NCI-H2107 treated with DMSO at 0.1 percent for 48 hours (cell line): ENCODE data around the gene GLIS1.
"Not testable (repeated sequence)": the region's sequence is repeated elsewhere in the genome, so short reads cannot be mapped to it uniquely, and the experiment has no call there.

Experiments used
- DNase-seq: peaks from one replicate; lab custom pipeline; 2025; ENCODE audit not compliant: unreplicated experiment; lab: John Stamatoyannopoulos, UW

GLIS1 gene

DNA sequence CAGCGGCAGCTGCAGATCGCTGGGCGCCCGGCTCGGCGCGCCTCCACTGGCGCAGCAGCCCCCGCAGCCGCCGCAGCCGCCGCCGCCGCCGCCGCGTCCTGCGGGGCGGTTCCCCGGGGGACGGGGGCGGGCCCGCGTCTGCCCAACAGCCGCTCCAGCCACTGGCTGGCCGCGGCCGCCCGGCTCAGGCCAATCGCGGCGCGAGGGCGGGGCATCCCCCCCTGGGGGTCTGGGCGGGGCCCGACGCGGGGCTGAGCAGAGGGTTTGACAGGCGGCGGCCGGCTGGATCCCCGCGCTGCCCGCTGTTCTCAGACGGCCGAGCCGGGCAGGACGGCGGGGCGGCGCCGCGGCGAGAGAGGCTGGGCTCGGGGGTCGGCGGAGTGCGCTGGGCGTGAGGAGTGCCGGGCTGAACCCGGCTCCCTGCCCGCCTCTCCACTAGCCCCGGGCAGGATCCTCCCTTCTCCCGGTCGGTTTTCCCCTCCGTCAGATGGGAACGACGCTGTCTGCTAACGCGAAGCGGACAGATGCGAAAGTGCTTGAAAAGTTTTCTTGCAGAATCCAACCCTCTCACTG, at the start of gene GLIS1:
TSS of gene GLIS1 (minus strand) at position 56 of the 573 bp plus-strand sequence. CDS start 1,100 bp downstream, outside the sequence.
- peak; percentile 4 for DNase-seq

DNA sequence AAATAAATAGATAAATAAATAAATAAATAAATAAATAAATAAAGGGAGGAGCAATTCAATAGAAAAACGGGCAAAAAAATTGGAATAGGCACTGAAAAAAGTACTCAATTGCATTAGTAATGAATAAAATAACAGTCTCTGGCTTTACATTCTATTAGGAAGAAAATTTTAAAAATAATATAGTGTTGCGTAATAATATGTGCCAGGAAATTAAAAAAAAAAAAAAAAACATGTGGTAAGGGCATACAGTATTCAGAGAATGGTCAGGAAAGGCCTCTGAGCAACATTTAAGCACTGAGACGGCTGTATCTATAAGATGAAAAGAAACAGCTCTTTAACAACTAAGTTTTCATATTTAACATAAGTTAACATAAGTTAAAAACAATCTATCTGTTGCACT, 48.7 kb upstream of the GLIS1 start:
- no peak for DNase-seq

DNA sequence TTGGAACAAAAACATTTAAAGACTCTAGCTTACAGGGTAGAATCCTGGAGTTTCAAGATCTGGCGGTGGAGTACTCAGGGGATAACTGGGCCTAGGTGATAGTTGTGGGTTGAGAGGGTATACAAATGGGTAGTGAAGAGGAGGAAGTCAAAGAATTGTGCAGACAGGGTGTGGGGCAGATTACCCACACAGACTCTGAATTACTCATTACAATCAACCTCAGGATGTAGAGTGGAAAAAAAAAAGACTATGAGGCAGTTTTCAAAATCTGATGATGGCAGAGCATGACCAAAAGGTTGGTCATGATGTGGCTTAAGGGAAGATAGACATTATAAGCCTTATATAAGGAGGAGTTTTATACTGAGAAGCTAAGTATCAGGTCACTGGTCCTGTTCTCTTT, 44.1 kb upstream of the GLIS1 start:
- no peak for DNase-seq

DNA sequence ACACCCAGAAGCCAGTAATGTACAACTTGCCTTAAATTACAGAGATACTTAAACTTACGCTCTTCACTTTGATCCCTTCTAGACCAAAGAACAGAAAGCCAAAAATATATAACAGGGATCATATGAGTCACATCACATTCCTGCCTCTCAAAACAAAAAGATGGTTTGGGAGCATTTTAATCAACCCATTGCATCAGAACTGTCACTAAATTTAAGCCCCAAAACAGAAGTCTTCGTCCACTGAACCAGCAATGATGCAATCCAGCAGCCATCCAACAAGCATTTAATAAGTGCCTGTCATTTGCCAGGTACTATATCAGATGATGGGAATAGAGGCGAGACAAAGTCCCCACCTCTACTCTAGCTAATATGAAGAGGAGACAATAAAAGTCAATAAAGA, 42.7 kb upstream of the GLIS1 start:
- no peak for DNase-seq

DNA sequence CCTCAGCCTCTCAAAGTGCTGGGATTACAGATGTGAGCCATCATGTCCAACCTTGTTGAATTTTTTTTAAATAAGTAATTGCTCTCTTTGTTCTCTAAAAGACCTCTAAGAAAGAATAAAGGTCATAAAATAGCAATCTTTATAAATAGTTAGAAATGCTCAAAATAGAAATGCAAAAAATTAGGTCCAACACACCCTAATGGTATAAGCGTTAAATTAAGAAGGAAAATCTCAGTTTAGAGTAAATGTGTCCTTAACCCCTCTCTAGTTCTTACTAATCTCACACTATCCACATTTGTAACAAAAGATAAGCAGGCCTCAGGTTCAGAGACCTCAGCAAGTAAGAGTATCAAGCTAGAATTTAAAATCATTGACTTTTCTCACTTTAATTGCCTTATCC, 38.3 kb upstream of the GLIS1 start:
- no peak for DNase-seq

DNA sequence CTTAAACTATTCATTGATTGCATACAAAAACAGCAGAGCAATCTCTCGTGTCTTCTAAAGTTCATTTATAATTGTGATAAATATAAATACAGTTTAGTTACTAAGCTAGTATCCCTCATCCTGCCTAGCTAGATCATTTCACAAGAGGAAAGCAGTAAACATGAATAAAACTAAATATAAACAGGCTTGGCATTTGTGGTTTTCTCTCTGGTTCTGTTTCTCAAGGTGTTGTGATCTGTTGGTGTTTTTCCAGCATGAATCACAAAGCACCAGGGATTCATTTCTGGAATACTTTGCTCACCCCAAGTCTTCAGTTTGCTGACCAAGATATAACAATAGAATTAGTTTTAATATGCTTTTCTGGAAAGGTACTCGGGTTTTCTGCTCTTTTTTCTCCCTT, 32.7 kb upstream of the GLIS1 start:
- DNase-seq, result no peak

DNA sequence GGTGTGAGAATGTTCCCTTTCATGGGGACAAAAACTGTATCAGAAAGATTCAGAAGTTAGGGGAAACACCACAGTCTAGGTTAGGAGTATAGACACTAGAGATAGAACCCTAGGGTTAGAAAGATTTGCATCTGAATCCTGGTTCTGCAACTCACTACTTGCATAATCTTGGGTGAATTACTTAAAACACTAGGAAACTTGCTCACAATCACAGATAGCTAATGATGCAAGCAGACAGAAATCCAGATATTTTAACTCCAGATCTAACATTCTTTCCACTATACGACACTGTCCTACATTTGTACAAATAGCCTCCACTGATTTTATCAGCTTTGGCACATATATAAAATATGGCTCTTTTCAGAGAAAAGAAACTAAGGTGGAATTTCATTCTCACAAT, 30.8 kb upstream of the GLIS1 start:
- no peak for DNase-seq

DNA sequence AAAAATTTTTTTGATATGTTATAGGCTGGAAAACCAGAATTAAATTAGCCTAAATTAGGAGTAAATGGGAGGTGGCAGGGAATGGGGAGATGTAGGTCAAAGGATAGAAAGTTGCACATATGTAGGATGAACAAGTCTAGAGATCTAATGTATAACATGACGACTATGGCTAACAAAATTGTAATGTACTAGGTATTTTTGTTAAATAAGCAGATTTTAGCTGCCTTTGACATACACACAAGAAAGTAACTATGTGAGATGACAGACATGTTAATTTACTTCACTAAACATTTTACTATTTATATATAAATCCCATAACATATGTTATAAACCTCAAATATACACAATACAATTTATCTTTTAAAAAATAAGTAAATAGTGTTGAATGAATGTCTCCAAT, 30.2 kb upstream of the GLIS1 start:
- no peak for DNase-seq

DNA sequence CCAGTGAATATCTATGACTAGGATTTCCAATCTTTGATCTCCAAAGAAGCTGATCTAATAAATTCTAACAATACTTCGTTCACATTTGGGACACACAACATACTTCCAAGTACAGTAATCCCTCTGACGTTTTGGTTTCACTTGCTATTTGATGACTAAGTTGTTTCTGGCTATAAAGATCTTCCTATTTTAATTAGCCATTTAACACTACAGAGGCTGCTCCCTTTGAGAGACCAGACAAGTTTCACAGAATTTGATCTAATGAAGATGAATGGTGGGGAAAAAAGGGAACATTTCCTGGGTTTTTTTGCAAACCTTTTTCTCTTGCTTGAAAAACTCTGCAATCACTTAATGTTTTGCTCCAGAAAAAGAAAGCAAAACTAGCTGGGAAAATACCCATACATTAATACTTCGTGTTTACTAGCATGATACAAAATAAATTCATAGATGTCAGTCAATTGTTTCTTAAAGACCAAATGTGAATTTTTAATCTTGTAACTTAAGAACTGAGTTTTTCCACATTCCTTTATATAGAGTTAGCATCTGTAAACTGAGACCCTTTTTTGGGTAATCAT, 28.0 kb upstream of the GLIS1 start:
- DNase-seq, result no peak

DNA sequence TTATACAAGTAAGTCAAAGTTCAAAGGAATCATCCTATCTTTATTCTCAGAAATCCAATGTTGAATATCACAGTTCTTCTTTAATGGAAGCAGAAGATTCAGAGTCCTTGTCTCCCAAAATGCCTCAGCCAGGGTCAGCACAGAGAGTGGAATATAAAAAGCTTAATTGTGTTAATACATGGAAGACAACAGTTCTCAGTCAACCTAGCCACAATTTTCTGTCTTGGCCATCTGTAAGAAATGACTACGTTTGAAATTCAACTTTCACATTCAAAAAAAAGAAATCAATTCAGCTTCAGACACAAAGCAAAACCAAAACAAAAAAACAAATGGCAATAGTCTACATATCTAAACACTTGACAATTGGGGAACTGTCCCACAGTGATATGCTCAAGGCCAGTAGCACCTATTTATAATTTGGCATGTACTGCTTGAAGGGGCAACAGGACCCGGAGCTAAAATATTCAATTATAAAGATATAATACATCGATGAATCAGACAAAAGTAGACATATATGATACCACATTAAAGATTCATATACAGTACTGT, 27.3 kb upstream of the GLIS1 start:
- DNase-seq, result no peak

DNA sequence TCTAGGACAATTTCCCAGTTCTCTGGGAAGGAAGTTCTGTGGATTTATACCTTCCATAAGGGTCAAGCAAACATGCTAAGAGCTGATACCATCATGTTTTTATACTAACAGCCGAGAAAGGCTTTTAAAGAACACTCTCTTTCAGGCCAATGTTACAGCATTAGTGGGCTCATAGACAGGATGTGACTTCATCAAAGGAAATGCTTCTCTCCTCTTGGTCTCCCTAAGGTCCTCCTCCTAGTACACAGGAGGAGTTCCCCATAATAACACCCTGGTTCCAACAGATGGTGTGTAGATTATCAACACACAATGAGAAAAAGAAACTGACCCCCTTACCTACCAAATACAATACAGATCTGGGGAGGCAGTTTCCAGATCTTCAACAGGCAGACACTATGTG, 26.7 kb upstream of the GLIS1 start:
- DNase-seq, result no peak

DNA sequence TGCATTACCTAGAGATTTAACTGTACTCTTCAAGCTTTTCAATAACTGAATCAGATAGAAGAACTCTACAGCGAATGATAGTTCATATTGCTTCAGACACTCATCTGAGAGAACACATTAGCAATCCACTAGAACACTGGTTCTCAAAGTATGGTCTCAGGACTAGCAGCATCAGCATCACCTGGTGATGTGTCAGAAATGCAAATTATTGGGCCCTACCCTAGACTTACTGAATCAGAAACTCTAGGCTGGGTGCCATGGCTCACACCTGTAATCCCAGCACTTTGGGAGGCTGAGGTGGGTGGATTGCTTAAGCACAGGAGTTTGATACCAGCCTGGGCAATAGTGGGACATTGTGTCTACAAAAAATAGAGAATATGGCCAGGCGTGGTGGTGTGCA, 24.9 kb upstream of the GLIS1 start:
- no peak for DNase-seq

DNA sequence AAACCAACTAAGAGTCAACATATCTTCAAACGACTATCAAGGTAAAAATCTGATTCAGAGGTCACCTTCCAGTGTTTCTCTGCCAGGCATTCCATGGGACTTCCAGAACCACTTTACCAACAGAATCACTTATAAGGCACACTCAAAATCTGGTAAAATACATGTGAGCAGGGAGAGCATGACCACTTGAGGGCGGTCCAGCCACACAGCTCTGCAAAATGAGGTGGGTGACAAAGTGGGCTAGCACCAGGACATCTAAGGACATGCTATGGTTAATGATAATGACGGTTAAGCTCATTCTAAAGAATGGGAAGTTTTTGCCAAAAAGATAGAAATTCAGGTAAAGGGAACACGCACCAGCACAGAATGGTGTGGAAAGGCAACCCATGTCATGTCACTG, 24.5 kb upstream of the GLIS1 start:
- no peak for DNase-seq

DNA sequence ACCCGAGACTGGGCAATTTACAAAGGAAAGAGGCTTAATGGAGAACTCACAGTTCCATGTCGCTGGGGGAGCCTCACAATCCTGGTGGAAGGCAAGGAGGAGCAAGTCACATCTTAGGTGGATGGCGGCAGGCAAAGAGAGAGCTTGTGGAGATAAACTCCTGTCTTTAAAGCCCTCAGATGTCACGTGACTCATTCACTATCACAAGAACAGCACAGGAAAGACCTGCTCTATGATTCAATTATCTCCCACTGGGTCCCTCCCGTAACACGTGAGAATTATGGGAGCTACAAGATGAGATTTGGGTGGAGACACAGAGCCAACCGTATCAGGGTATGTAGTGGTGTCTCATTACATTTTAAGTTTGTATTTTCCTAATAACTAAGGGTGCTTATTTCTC, 21.5 kb upstream of the GLIS1 start:
- not testable (repeated sequence) for DNase-seq

DNA sequence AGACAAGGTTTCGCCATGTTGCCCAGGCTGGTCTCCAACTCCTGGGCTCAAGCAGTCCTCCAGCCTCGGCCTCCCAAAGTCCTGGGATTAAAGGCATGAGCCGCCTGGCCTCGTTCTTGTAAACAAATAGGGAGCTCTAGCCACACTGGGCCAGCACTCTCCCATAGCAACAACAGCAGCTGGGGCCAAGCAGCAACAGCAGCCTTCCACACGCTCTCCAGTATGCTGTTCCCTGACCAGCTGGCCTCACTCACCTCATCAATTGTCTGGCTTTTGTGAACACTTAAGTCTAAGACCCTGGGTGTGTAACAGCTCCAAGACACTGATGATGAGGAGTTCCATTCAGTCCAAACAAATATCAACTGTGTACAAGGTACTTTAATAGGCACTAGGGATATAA, 16.9 kb upstream of the GLIS1 start:
- no peak for DNase-seq

DNA sequence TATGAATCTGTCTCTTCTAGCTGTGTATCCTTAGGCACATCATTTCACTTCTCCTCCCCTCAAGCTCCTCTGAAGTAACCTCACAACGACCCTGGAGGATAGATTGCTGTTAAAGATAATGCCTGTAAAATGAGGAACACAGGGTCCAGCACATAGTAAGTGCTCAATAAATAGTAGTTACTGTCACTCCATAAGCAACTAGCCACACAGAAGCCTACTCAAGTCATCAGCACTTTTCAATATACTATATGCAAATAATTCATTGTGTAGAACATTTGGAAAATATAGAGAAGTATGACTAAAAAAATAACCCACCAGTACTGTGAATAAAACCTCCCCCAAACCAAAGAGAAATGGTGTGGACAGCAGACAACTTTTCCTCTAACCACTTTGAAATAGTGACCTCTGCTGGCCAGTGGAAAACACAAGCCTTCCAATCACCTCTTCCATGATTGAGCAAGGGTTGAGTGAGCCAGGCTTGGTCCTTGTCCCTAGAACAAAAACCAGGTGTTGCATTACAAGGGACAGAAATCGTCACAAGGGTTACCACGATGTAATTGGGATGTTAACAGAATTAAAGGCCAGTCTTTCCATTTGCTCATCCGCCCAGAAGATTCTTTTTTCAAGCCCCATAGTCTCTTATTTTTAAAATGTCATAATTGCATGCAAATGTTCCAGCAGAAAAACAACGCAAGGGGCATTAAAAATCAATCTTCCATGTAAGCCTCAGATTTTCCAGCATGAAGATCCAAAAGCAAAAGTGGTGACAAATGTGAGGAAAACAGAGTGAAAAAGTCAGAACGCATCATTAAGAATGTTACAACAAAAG, 15.7 kb upstream of the GLIS1 start:
- DNase-seq, result peak; percentile 28

DNA sequence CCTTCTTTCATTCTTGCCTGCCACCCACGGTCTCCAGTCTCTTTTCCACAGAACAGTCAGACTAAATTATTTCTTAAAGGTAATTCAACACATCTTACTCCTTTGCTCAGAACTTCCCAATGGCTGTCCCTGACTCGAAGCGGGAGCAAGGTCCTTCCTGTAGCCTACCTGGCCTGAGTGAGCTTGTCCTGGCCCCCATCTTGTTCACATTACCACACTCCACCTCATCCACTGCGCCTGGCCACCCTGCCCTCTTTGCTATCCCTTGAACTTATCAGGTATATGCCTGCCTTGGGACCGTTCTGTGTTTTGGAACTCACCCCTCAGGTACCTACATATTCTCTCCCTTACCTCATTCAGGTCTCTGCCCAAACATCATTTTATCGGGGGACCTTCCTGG, 13.3 kb upstream of the GLIS1 start:
- DNase-seq, result no peak

DNA sequence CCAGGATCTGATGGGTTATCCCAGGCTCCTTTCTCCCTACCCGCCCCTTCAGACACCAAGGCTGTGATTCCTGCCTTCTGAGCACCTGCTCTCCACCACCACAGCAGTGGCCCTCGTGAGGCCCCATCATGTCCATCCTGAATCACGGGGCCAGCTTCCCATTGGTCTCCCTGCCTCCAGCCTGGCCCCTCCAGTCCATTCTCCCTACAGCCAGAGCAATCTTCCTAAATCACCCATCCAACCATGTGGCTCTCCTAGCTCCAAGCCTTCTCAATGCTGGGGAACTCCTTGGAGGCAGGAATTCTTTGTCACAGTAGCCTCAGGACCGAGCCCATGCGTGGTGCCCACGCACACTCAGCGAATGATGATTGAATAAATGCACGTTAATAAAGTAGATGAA, 8.9 kb upstream of the GLIS1 start:
- DNase-seq, result no peak

DNA sequence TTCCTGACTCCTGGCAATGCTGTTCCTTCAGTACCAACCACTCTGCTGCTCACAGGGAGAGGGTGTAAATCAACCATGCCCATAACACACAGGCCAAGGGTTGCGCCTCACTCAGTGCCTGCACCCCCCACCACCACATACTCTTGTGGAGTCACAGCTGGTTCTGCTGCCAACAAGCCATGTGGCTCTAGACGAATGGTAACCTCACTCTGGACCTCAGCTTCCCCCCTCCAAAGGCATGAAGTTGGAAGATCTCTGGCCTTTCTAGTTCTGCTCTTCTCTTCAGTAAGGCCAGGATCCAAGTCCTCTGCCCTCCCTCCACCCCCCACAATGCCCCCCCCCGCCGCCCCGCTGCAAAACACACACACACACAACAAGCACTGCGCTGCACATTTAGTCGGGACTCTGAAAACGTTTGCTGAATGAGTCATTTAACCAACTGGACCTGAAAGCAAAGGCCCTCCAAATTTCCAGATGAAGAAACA, 1.7 kb upstream of the GLIS1 start:
- no peak for DNase-seq

DNA sequence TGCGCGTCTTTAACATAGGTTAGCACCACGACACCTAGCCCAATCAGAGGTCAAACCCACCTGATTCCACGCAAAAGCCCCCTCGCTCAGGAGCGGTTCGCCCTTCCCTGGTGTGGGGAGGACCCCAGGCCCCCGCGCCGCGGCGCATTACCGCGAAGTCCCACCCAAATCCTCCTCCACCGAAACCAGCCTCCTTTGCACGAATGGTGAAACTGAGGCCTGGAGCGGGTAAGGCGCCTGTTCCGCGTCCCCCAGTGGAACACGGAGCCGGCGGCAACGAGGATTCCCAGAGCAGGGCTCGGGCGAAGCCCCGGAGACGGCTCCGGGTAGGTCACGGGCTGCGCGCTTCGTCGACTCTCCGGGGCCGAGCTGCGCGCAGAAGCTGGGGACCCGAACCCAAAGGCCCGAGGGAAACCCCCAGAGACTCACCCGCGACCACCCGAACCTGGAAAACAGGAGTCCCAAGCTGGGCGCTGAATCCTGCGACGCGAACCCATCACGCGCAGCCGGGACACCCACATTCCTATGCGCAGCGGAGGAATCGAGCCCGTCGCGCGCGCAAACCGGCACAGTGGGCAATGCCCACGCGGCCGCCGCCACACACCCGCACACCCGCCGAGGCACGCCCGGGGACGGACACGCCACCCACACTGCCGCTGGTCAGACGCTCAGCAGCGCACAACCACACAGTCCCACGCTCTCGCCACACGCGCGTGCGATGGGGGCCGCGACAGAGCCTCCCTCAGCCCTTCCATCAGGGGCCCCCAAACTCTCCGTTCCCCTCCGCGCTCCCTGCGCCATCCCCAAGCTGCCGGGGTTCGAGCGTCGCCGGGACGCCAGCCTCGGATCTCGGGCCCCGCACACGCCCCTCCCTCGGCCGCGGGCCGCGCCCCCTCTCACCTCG, 507 bp downstream of the GLIS1 start:
- no peak for DNase-seq

DNA sequence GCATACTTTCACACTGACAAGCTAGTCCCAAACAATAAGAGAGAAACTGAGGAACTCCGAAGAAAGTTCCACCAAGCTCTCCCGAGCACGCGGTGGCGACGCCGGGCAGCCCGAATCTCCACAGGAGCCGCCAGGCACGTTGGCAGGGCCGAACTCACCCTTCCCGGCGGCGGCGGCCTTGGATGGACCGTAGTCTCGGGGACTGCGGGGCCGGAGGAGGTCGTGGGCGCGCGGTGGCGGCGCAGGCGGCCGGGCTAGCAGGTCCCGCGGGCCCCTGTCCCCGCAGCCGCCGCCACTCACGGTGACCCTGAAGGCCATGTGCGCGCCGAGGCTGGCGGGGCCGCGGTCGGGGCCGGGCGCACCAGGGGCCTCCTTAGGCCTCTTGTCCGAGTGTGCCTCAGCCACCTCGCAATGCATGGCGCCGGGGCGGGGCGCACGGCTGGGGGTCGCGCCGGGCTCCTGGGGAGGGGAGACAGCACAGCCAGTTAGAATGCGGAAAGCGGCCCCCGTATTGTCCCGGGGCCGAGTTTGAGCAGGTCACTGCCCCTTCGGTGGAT, 1.2 kb downstream of the GLIS1 start:
- DNase-seq, result no peak
